H4 (cell line): ENCODE measurements around the gene OLAH. TPM values are rescaled to one million over a fixed set of nuclear protein-coding genes. Genes with fewer than 3 reads are reported as not detected.
"Not testable (repeated sequence)": the region's sequence is repeated elsewhere in the genome, so short reads cannot be mapped to it uniquely, and the experiment has no call there.

Source experiments
- DNase-seq: peaks from one replicate; pipeline ENCODE4 v3.0.0-alpha.2; 2015; ENCODE audit warnings: low spot score
- total RNA-seq: library from RNA; depleted of rRNA; stranded (reverse); fragments of >200 nt; shearing (Covaris generic); gene quantifications from 2 replicates; pipeline ENCODE4 v1.2.3, GENCODE V29; 2014; rRNA removed

OLAH gene
- 0.74 TPM in 1 of 2 replicates, not detected in the other for total RNA-seq

DNA sequence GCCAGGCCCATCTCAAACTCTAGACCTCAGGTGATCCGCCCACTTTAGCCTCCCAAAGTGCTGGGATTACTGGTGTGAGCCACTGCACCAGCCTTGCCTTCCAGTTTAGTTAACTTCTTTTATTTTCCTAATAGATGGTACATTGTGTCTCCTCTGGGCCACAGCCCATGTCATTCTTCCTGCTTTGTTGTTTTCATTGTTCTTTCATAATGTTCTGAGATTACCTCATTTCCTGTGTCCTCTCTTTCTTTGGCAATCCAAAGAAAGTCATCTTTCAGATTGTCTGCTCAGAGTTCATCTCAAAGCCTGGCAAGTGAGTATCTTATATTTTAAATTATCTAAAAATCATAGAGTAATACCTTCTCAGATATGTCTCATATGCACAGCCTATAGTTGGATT lies at the start of gene OLAH:
TSS of gene OLAH (plus strand) at position 270 of the 400 bp plus-strand sequence. CDS start 3,346 bp downstream, outside the sequence.
- no peak for DNase-seq

DNA sequence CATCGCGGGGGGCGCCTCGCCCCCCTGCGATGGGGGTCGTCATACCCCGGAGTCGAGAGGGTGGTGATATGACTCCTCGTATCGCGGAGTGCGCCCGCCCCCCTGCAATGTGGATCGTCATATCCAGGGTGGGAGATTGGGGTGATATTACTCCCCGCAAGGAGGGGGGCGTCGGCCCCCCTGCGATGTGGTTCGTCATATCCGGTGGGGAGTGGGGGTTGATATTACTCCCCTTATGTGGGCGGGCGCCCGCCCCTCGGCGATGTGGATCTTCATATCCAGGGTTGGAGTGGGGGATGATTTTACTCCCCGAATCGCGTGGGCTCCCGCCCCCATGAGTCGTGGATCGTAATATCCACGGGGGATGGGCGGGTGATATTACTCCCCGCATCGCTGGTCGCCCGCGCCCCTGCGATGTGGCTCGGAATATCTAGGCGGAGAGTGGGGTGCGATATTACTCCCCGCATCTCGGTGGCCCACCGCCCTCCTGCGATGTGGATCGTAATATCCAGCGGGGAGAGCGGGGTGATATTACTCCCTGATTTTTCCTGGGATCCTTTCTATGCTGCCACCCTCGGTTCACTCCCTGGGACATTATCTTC lies 47.7 kb upstream of the OLAH start:
- DNase-seq = no peak

DNA sequence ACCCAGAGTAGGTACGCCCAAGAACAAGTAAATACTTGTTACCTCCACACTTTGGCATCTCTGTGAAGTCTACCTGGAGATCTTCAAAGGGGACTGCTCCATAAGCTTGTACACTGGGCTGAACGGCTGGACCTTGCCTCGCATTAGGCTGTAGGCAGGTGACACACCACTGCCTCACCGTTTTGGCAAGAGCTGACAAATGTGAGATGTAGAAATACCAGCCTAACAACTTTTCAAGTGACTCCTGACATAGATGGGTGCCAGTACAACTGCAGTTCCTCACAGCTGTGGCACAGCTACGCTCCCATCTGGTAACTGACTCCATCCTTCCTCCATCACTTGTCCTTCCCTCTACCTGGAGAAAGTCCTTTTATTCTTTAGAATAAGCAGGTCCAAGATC lies 30.2 kb upstream of the OLAH start:
- DNase-seq = not testable (repeated sequence)

DNA sequence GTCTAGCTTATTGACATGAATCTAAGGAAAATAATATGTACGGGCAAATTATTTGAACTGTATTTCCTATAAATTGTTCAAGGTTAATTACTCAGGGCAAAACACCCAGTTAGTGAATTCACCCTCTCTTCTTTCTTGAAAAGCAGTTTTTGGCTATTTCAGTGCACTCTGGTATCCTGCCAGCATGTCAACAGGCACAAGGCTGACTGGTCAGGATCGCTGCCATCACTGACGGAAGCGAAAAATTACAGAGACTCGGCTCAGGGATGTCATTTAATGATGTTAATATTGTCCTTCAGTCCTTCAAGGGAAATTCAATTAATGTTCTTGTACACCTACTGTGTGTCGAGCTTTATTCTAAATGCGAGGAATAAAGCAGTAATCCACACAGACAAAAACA lies 28.3 kb upstream of the OLAH start:
- DNase-seq = no peak

DNA sequence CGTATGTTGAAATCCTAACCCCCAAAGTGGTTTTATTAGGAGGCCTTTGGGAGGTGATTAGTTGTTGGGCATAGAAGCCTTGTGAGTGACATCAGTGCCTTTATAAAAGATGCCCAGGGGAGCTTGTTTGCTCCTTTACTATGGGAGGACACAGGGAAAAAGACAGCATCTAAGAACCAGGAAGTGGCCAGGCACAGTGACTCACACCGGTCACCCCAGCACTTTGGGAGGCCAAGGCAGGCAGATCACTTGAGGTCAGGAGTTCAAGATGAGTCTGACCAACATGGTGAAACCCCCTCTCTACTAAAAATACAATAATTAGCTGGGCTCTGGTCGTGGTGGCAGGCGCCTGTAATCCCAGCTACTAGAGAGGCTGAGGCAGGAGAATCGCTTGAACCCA lies 22.8 kb upstream of the OLAH start:
- peak; percentile 8 for DNase-seq

DNA sequence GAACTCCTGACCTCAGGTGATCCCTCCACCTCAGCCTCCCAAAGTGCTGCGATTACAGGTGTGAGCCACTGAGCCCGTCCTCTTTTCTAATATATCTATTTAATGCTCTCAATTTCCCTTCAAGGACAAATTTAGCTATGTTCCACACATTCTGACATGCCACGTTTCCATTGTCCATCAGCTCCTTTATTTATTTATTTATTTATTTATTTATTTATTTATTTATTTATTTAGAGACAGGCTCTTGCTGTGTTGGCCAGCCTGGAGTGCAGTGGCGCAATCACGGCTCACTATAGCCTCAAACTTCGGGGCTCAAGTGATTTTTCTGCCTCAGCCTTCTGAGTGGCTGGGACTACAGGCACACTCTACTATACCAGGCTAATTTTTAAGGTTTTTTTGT lies 20.7 kb upstream of the OLAH start:
- DNase-seq = not testable (repeated sequence)

DNA sequence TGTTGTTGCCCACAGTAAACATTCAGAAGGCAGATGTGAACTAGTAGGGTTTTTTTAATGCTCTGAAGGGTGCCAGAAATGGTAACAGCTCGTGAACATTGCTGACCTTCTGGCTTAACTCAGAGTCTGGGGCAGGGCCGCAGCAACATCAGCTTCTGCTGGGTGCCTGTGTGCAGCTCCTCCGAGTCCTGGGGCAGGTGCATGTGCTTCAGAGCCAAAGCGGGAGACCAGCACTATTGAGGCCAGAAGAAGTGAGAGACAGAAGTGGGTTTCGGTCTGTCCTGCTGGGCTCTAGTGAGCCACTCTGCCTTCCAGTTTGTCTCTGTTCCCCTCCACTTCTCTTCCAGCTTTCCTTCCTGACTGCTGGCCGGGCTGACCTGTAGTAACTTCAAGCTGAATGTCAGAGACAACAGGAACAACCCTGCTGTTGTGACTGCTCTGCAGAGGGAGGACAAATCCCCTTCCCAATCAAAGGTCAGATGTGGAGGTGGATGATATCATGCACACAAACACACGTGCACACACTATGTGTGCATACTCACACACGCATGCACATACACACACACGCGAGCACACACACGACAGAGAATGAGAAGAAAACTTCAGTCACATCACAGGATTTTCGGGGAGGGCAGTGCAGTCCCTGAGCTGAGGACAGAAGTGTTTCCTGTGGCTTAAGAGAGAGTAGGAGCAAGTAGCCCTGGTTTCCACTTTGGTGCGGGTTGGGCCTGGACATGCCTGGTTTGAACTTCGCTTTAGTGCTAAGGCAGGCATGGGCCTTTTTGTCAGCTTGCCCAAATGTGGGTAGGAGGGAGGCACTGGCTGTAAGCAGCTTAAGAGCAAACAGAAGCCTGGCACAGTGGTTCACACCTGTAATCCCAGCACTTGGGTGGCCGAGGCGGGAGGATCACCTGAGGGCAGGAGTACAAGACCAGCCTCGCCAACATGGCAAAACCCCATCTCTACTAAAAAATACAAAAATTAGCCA lies 19.4 kb upstream of the OLAH start:
- DNase-seq = not testable (repeated sequence)

DNA sequence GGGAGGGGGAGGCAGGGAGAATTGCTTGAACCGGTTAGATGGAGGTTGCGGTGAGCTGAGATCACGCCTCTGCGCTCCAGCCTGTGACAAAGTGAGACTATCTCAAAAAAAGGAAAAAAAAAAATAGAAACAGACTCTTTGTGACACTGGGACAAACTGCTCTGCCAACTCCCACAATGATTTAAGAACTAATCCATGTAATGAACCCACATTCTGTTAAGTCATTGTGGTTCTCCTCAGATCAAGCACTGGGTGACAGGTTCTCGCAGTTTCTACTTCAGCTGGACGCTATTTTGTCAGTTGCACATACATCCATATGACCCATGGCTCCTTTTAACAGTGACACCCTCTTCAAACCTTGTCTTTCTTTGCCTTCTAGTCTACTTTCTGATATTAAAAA lies 18.7 kb upstream of the OLAH start:
- not testable (repeated sequence) for DNase-seq

DNA sequence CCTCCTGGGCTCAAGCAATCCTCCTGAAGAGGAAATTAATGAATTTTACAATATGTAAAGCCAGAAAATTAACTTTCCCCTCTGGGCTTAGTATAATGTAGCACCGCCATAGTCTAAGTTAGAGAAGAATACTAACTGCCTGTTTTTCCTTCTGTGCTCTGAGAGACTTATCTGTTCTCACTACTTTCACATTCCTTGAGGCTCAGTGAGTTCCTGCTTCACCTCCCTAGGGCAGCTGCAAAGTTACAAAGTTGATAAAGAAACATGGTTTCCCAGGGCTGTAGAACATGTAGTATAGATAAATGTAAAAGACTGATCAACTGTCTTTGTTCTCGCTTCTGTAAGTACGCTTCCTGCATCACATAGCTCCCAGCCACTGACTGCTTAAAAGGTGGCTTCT lies 16.0 kb upstream of the OLAH start:
- no peak for DNase-seq

DNA sequence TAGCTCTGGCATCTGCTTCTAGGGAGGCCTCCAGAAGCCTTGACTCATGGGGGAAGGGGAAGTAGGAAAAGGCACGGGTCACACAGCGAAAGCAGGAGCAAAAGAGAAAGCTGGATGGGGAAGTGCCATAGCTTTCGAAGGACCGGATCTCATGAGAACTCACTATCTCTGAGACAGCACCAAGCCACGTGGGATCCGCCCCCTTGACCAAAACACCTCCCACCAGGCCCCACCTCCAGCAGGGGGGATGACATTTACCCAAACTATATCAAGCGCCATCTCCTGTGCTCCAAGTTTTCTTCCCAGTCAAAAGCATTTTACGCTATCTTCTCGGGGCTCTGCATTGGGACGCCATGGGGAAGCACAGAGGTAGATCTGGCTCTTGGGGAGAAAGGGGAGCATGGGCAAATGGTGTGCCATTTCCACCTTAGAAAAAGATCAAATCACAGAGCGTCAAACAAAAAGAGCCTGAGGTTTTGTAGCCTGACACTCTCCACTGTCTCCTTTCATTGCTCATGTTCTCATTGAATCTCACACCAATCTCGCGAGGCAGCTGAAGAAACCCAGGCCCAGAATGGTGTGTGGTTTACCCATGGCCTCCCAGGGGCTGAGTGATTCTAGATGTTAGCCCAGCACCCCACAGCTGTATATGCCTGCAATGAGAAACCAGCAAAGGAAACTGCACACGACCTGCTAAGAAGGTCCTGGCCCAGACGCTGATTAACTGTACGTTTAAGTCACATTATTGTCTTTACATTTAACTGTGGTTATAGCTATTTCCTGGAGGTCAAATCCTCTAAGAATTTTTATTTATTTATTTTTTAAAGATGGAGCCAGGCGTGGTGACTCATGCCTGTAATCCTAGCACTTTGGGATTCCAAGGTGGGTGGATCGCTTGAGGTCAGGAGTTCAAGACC lies 8.1 kb upstream of the OLAH start:
- DNase-seq = peak; percentile 81

DNA sequence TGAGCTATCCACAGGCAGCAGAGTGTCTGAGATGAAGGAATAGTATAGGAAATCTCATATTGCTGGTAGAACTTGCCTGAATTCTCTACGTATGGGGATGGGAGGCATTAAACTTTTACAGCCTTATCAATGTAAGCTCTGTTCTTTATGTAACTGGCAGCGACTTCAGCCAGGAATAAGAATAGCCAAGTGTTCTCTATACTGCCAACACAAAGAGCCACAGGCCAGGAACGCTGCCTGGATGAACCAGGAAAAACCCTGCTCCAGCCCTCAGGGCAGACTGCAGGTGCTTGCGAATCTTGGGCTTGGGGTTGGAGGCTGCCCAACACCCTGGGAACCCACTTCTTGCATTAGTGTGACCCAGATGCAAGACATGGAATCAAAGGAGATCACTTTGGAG lies 6.1 kb upstream of the OLAH start:
- no peak for DNase-seq

DNA sequence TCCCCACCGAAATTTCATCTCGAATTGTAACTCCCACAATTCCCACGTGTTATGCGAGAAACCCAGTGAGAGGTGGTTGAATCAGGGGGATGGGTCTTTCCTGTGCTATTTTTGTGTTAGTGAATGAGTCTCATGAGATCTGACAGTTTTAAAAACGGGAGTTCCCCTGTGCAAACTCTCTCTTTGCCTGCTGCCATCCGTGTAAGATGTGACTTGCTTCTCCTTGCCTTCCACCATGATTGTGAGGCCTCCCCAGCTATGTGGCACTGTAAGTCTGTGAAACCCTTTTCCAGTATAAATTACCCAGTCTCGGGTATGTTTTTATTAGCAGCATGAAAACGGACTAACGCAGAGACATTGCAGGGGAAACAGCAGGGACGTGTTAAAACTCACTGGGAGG lies 5.3 kb upstream of the OLAH start:
- DNase-seq = no peak

DNA sequence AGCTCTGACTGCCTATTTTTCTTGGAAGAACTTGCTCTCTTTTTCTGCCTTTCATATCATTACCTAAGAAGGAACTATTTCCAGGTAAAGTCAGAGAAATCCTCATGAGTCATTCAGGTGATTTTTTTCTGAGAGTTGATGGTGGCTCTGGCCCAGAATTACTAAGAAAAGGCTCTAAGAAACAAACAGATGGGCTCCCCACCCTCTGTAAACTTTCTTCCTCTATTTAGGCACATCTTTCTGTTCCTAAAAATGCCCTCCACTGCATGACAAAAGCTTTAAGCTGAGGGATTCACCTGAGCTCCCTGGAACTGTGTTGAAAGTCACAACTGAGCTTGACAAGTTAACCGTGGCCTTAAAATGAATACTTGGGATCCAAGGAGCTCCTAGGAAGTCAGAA lies 1.6 kb downstream of the OLAH start:
- DNase-seq = no peak

DNA sequence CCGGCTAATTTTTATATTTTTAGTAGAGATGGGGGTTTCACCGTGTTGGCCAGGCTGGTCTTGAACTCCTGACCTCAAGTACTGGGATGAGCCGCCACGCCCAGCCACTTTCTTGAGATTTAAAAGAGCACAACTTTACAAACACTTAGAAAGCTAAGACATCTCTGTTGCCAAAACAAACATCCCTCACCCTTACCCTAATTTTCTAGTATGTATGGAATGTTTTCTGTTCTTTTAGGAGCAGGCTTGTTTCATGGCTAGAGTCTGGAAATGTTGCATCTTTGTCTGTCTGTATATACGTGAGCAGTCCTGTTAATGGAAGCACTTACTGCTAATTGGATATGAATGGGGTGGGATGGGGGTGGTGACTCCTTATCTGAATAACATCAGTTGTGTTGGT lies 2.9 kb downstream of the OLAH start:
- no peak for DNase-seq

DNA sequence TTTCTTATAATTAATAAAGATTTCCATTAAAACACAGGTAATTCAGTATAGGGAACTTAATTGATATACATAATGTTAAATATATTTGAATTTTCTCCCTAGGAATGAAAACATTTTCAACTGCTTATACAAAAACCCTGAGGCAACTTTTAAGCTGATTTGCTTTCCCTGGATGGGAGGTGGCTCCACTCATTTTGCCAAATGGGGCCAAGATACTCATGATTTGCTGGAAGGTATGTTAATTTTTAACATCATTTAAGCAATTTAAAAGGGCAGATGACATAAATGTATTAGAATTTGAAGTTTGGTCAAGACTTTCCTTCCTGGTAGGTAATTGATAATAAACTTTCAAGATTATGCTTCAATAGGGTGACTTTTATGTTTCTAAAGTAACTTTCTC lies 5.8 kb downstream of the OLAH start:
- no peak for DNase-seq

DNA sequence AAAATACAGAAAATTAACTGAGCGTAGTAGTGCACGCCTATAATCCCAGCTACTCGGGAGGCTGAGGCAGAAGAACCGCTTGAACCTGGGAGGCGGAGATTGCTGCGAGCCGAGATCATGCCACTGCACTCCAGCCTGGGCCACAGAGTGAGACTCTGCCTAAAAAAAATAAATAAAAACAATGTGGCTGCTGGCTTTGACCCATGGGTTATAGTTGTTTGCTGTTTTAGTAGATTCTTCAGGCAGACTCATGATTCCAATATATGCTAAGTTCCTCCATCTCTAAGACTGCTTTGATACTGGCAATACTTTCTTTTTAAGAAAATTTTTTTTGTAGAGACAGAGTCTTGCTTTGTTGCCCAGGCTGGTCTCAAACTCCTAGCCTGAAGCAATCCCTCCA lies 8.4 kb downstream of the OLAH start:
- DNase-seq = no peak

DNA sequence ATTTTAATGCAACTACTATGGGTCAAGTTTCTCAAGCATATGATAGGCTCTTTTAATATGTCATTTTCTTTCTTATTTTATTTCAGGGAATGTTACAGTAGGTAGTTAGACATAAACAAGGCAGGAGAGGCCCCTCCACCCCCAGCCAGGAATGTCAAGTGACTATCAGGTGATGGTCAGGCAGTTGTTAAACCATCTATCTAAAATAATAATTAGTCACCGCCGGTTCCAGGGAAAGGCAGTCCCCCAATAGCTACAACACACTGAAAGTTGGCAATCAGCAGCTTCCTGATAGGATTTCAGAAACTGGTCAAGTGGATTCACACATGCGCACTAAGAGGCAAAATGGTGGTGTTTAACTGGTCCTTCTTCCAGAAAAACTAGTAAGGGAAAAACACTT lies 9.3 kb downstream of the OLAH start:
- no peak for DNase-seq

DNA sequence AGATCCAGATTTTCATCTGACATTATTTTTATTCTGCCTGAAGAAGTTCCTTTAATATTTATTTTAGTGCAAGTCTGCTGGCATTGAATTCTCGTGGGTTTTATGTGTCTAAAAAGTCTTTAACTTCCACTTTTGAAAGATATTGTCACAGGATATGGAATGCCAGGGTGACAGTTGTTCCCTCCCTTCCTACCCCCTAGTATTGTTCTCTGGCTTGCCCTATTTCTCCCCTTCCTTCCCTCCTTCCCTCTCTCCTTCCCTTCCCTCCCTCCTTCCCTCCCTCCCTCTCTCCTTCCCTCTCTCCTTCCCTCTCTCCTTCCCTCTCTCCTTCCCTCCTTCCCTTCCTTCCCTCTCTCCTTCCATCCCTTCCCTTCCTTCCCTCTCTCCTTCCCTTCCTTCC lies 14.9 kb downstream of the OLAH start:
- no peak for DNase-seq

DNA sequence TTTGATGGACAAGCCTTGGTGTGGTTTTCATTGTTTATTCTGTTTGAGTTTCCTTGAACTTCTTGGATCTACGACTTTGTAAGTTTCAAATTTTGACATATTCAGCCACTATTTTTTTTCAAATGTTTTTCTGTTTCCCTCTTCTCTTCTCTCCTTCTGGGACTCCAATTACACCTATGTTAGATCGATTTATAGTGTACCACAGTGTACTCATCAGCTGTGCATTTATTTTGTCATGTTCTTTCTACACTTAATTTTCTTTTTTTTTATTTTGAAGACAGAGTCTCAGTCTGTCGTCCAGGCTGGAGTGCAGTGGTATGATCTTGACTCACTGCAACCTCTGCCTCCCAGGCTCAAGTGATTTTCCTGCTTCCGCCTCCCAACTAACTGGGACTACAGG lies 16.2 kb downstream of the OLAH start:
- DNase-seq = no peak

DNA sequence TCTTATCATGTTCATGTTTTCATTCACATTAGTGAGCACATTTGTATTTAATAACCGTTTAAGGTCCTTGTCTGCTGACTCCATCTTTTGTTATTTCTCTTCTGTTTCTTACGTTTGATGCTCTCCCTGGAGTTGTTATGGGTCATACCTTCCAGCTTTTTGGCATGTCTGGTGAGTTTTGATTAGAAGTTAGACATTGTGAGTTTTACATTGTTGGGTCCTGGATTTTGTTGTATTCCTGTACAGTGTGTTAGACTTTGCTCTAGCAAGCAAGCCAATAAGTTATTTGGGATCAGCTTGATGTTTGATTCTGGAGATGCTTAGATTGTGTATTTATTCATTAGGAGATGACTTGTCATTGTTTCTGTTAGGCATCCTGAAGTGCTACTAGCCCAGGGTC lies 16.9 kb downstream of the OLAH start:
- no peak for DNase-seq

DNA sequence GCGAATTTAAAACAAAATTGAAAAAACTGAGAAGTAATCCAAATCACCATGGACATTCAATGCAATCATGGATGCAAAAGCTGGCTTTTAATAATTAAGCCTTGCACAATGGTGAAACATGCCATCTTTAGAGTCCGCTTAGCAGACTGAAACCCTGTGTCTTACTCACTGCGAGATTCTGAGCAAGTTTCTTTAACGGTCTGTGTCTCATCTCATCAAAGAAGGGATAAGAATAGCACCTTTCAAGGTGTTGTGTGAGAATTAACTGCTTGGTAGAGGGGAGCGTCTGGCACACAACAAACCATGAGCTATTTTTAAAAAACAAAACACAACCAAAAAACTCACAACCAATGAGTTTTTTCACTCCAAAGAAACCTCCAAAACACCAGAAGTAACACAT lies 23.4 kb downstream of the OLAH start:
- DNase-seq = no peak

DNA sequence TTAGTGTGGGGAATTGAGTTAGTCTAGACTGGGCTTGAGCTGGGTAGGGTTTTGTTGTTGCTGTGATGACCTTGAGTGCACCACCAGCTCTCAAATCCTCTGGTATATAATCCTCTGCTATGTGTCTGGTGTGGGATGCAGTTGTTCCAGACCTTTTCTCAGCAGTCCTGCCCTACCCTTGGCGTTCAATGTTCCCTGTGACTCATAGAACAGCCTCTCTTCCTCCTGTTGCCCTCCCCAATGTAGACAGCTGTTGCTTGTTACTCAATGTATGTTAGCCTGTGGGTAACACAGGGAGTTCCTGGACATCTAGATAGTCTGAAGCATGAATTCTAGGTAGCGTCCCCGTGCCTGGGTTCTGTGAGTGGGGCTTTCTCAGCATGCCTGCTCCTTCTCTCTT lies 25.1 kb downstream of the OLAH start:
- no peak for DNase-seq
